ENCODE results near the gene GALNT7.

GALNT7 gene

DNA sequence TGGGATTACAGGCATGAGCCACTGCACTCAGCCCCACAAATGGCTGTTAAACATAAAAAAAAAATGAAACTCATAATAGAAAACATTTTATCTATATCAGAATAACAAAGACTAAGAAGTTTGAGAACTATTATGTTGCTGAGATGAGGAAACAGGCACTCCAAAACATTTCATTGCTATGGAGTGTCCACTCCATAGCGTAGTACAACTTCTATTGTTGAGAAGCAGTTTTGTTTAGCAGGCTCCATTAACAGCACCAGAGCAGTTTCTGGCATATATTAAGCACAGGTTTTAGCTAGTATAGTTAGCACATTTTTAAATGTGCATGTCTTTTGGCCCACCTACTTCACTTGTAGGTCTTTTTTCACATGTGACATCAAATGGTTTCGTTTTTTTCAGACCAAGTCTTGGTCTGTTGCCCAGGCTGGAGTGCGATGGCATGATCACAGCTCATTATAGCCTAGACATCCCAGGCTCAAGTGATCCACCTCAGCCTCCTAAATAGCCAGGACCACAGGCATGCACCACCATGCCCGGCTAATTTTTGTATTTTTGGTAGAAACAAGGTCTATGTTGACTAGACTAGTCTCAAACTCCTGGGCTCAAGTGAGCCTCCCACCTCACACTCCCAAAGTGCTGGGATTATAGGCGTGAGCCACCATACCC is 159.8 kb downstream of the GALNT7 start:
- H3K4me3 Mint-ChIP-seq: no peak overlapping the region
- peaks cover 4% of the 10 kb centered on the region for H3K36me3 Mint-ChIP-seq
- no peak overlapping the region for H3K27ac Mint-ChIP-seq
- peaks cover 15% of the 10 kb centered on the region for H3K4me1 Mint-ChIP-seq (ENCODE audit: low read depth)
- H3K9me3 Mint-ChIP-seq (ENCODE audit: low read depth): no peaks in the 10 kb centered on the region
- H3K27me3 Mint-ChIP-seq: no peaks in the 10 kb centered on the region

DNA sequence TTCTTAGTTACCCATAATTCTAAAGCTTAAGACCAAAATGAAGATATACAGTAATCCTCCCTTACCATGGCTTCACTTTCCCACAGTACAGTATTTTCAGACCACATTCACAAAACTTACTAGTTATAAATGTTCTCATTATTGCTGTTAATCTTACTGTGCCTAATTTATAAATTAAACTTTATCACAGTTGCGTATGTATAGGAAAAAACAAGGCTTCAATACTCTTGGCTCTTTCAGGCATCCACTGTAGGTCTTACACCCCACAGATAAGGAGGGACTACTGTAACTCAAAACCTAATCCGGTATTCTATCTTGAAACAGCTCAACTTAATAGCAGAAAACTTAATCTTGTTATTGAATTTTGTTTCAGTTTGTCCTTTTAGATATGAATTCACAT is 162.0 kb downstream of the GALNT7 start:
- Mint-ChIP-seq H3K4me3 (no peak overlapping the region), H3K36me3 (peaks cover 4% of the 10 kb centered on the region), H3K9me3 (ENCODE audit: low read depth) (no peaks in the 10 kb centered on the region), H3K27ac (no peak overlapping the region), H3K27me3 (no peaks in the 10 kb centered on the region), H3K4me1 (ENCODE audit: low read depth) (peaks cover 19% of the 10 kb centered on the region)

GRCh38 chr4:173332021-173332487 is 163.4 kb downstream of the GALNT7 start:
- H3K27ac Mint-ChIP-seq: peak overlapping the region; percentile 83
- H3K4me3 Mint-ChIP-seq: peak overlapping the region; percentile 91
- peaks cover 4% of the 10 kb centered on the region for H3K36me3 Mint-ChIP-seq
- no peaks in the 10 kb centered on the region for H3K9me3 Mint-ChIP-seq (ENCODE audit: low read depth)
- H3K4me1 Mint-ChIP-seq (ENCODE audit: low read depth): peaks cover 19% of the 10 kb centered on the region
- H3K27me3 Mint-ChIP-seq: peaks cover 5% of the 10 kb centered on the region

DNA sequence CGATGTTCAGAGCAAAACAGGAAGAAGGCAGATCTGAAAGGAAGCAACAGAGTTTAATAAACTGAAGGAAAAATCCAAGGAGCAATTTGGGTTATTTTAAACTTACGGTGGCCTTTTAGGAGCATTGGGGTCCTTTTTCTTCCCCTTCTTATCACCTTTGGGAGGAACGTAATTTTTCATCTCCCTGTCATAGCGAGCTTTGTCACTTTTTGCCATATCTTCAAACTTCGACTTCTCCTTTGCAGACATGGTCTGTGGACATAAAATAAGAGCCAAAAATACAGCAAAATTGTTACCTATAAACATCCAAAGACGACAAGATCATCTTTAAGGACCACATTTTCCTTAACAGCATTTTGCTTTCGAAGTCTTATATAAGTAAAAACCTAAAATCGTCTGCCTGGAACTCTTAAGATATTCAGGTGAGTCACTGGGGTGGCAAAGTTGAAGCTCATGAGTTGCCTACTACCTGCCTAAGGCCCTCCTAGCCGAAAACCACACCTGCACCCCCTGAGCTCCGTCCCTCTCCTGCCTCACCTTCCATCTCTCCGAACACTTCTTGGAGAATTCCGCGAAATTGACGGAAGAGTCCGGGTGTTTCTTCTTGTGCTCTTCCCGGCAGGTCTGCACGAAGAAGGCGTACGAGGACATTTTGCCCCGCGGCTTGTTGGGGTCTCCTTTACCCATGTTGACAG is 164.5 kb downstream of the GALNT7 start:
- Mint-ChIP-seq H3K36me3 (peaks cover 4% of the 10 kb centered on the region), H3K4me3 (peak overlapping the region; percentile 91), H3K9me3 (ENCODE audit: low read depth) (no peaks in the 10 kb centered on the region), H3K27me3 (peaks cover 8% of the 10 kb centered on the region), H3K27ac (peak overlapping the region; percentile 88), H3K4me1 (ENCODE audit: low read depth) (peaks cover 19% of the 10 kb centered on the region)

DNA sequence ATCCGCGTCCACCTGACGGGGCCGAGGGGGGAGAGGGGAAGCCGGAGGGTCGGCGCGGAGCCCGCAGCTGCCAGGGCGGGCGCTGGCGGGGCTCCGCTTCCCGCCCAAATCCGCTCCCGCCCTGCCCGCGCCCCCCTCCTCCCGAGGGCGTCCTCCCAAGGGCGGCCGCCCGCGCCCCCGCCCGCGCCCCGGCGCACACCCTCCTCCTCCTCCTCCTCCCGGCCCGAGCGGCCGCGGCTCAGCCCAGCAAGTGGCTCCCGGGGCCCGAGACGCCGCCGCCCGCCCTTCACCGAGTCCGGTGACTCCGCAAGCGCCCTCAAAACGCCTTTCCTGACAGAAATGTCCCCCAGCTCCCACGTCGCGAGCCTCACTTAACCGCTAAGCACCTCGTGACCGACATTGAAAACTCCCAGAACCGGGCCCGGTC is 165.1 kb downstream of the GALNT7 start:
- Mint-ChIP-seq H3K36me3 (peaks cover 4% of the 10 kb centered on the region), H3K9me3 (ENCODE audit: low read depth) (no peaks in the 10 kb centered on the region), H3K27ac (peak overlapping the region; percentile 98), H3K4me3 (peak overlapping the region; percentile 94), H3K27me3 (peaks cover 8% of the 10 kb centered on the region), H3K4me1 (ENCODE audit: low read depth) (peaks cover 19% of the 10 kb centered on the region)

GRCh38 chr4:173334085-173334890 is 165.7 kb downstream of the GALNT7 start, which contains the start of gene HMGB2:
TSS of gene HMGB2 (minus strand) at chr4:173334358. CDS start at chr4:173333649, 709 bp downstream.
- Mint-ChIP-seq H3K4me1 (ENCODE audit: low read depth) (peaks cover 19% of the 10 kb centered on the region), H3K36me3 (peaks cover 4% of the 10 kb centered on the region), H3K4me3 (peak within 1 kb of the TSS; percentile 94), H3K27ac (peak within 1 kb of the TSS; percentile 98), H3K27me3 (peaks cover 8% of the 10 kb centered on the region), H3K9me3 (ENCODE audit: low read depth) (no peaks in the 10 kb centered on the region)

DNA sequence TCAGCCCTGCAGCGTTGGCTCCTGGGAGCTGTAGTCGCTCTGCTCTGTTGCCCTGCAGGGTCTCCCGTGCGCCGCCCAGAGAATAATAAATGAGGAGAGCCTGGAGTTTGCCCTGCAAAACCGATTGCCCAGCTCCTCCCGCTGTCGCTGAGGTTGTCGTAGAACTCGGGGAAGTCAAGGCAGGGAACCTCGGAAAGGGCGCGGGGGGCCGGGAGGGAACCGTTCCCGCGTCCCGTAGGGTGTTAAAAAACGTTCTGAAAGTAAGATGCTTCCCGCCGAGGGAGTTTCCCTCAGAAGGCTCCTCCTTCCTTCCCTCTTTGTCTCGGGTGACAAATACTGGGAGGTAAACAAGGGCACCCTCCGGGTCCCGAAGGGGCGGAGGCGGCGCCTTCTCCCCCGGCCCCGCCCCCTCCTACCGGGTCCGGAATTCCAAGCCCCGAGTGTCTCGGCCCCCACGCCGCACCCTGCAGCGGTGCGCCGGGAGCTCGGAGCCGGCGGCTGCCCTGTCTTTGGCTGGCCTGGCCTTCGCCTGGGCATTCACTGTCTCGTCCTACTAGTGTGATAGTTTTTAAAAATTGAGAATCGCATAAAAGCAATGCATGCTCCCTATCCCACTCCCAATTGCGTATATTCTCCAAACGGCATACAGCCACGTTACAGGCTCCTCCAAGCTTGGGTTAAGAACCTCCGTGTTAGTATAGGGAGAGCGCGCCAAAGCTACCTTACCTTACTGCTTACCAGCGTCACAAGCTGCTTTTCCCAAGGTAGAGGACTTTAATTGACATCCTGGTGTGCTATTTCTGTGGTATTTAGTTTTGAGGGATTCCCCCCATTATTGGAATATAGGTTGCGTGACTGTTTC is 166.5 kb downstream of the GALNT7 start:
- Mint-ChIP-seq H3K27me3 (peaks cover 8% of the 10 kb centered on the region), H3K9me3 (ENCODE audit: low read depth) (no peaks in the 10 kb centered on the region), H3K4me1 (ENCODE audit: low read depth) (peaks cover 19% of the 10 kb centered on the region), H3K4me3 (peak overlapping the region; percentile 94), H3K27ac (peak overlapping the region; percentile 98), H3K36me3 (peaks cover 4% of the 10 kb centered on the region)

- Mint-ChIP-seq H3K27ac (no peak overlapping the region), H3K27me3 (peaks cover 8% of the 10 kb centered on the region), H3K36me3 (no peaks in the 10 kb centered on the region), H3K4me3 (no peak overlapping the region), H3K4me1 (ENCODE audit: low read depth) (peaks cover 13% of the 10 kb centered on the region), H3K9me3 (ENCODE audit: low read depth) (no peaks in the 10 kb centered on the region)
Measured at GRCh38 chr4:173337463-173337862, 168.9 kb downstream of the GALNT7 start.

GRCh38 chr4:173343832-173344397 is 175.3 kb downstream of the GALNT7 start:
- H3K9me3 Mint-ChIP-seq (ENCODE audit: low read depth): no peaks in the 10 kb centered on the region

GRCh38 chr4:173345648-173346047 is 177.0 kb downstream of the GALNT7 start:
- Mint-ChIP-seq H3K36me3 (no peaks in the 10 kb centered on the region), H3K27me3 (no peaks in the 10 kb centered on the region), H3K4me3 (no peak overlapping the region), H3K9me3 (ENCODE audit: low read depth) (no peaks in the 10 kb centered on the region), H3K4me1 (ENCODE audit: low read depth) (no peaks in the 10 kb centered on the region), H3K27ac (no peak overlapping the region)

More at GRCh38 chr4:173343832-173344397, 175.3 kb downstream of the GALNT7 start:
- Mint-ChIP-seq H3K4me1 (ENCODE audit: low read depth) (no peaks in the 10 kb centered on the region), H3K27me3 (no peaks in the 10 kb centered on the region), H3K27ac (no peak overlapping the region), H3K36me3 (no peaks in the 10 kb centered on the region), H3K4me3 (no peak overlapping the region)

DNA sequence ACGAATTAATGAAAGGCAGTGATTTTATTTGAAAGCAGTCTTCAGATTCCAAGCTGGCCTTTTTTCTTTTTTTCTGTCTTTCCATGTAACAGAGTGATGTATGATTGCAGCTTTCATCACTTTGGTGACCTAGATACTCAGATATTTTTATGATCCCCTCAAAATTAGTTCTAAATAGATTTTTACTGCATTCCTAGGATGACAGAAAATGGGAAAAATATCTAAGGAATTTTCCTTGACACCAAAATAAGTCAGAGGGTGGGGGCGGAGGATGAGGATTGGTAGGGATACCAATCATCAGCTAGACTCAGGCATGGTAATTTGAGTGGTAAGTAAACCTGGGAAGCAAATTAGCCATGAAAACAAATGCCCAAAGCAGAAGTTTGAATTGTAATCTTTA is 177.5 kb downstream of the GALNT7 start:
- no peaks in the 10 kb centered on the region for H3K9me3 Mint-ChIP-seq (ENCODE audit: low read depth)
- H3K27me3 Mint-ChIP-seq: no peaks in the 10 kb centered on the region
- H3K36me3 Mint-ChIP-seq: no peaks in the 10 kb centered on the region
- no peak overlapping the region for H3K27ac Mint-ChIP-seq
- no peaks in the 10 kb centered on the region for H3K4me1 Mint-ChIP-seq (ENCODE audit: low read depth)
- H3K4me3 Mint-ChIP-seq: no peak overlapping the region

GRCh38 chr4:173347467-173347866 is 178.9 kb downstream of the GALNT7 start:
- H3K4me1 Mint-ChIP-seq (ENCODE audit: low read depth): no peaks in the 10 kb centered on the region
- H3K27me3 Mint-ChIP-seq: no peaks in the 10 kb centered on the region
- H3K36me3 Mint-ChIP-seq: no peaks in the 10 kb centered on the region
- H3K27ac Mint-ChIP-seq: no peak overlapping the region
- H3K9me3 Mint-ChIP-seq (ENCODE audit: low read depth): no peaks in the 10 kb centered on the region
- no peak overlapping the region for H3K4me3 Mint-ChIP-seq

- no peak overlapping the region for H3K27ac Mint-ChIP-seq
- no peaks in the 10 kb centered on the region for H3K36me3 Mint-ChIP-seq
- H3K27me3 Mint-ChIP-seq: peaks cover 5% of the 10 kb centered on the region
- H3K4me1 Mint-ChIP-seq (ENCODE audit: low read depth): no peaks in the 10 kb centered on the region
- no peaks in the 10 kb centered on the region for H3K9me3 Mint-ChIP-seq (ENCODE audit: low read depth)
- no peak overlapping the region for H3K4me3 Mint-ChIP-seq
Measured at GRCh38 chr4:173357939-173358338, 189.3 kb downstream of the GALNT7 start.

Measured in activated naive CD8-positive, alpha-beta T cell (primary cell).